Esophagus muscularis mucosa (tissue), 3 donors: ENCODE results near the gene STOX2.

Experiments used
- CTCF ChIP-seq, 3 experiments: fragments of 200-600 bp in 2 of 3; fragments of 450-650 bp in 1 of 3; sonication (generic) in 2 of 3; IDR thresholded peaks; one replicate each; pipeline ENCODE4 v1.5.1; 2017 to 2019; ENCODE audit warnings: antibody characterized with exemption in 3 of 3, mild to moderate bottlenecking in 2 of 3, moderate library complexity in 1 of 3
- POLR2A ChIP-seq: fragments of 450-650 bp; IDR thresholded peaks from one replicate; pipeline ENCODE4 v1.6.1; 2017; ENCODE audit warnings: antibody characterized with exemption, moderate library complexity, mild to moderate bottlenecking, low read depth
- POLR2AphosphoS5 ChIP-seq, 2 donors: sonication (generic); formaldehyde crosslinking; IDR thresholded peaks; one replicate each; pipeline ENCODE4 v1.6.1; 2017; ENCODE audit warnings: antibody characterized with exemption in 2 of 2

GRCh38 chr4:183888564-183888963 is 16.5 kb upstream of the STOX2 start:
- no peak for TF ChIP-seq CTCF (IDR thresholded peaks at IDR 0.05)
- TF ChIP-seq POLR2AphosphoS5 (IDR thresholded peaks at IDR 0.05), result no peak
- no peak for TF ChIP-seq POLR2A
